GM18519 (cell line): ENCODE measurements around the gene XIRP2.
A peak's percentile ranks its signal among the peaks of the same experiment; 100 is the strongest.
"Not testable (repeated sequence)": the region's sequence is repeated elsewhere in the genome, so short reads cannot be mapped to it uniquely, and the experiment has no call there.

Source experiments
- ATAC-seq: cut with Tn5 transposase; IDR thresholded peaks from one replicate; pipeline ENCODE4 v1.9.1; 2021; ENCODE audit warnings: mild to moderate bottlenecking, moderate library complexity; ENCODE audit not compliant: unreplicated experiment, low FRiP score

XIRP2 gene

GRCh38 chr2:167187978-167188967, 300.0 kb downstream of the XIRP2 start:
- ATAC-seq = no peak

- ATAC-seq = no peak
These were observed 301.8 kb downstream of the XIRP2 start for GRCh38 chr2:167190053-167190452.

- ATAC-seq = no peak
These were observed 303.3 kb downstream of the XIRP2 start for GRCh38 chr2:167191588-167191987.

- no peak for ATAC-seq
These were observed 304.6 kb downstream of the XIRP2 start for GRCh38 chr2:167192833-167193232.

- no peak for ATAC-seq
These were observed 308.4 kb downstream of the XIRP2 start for GRCh38 chr2:167196461-167197252.

- ATAC-seq = no peak
These were observed 309.7 kb downstream of the XIRP2 start for GRCh38 chr2:167198009-167198408.

- ATAC-seq = no peak
These were observed 310.3 kb downstream of the XIRP2 start for GRCh38 chr2:167198576-167198975.

GRCh38 chr2:167200019-167200418, 311.7 kb downstream of the XIRP2 start:
- ATAC-seq = no peak

- ATAC-seq = no peak
These were observed 321.5 kb downstream of the XIRP2 start for GRCh38 chr2:167209784-167210183.

GRCh38 chr2:167212014-167212648, 323.9 kb downstream of the XIRP2 start:
- ATAC-seq = peak; percentile 95

GRCh38 chr2:167215595-167215994, 327.3 kb downstream of the XIRP2 start:
- no peak for ATAC-seq

GRCh38 chr2:167237478-167237877, 349.2 kb downstream of the XIRP2 start:
- no peak for ATAC-seq

- ATAC-seq = no peak
These were observed 352.4 kb downstream of the XIRP2 start for GRCh38 chr2:167240671-167241070.

GRCh38 chr2:167249197-167249596, 360.9 kb downstream of the XIRP2 start:
- no peak for ATAC-seq

GRCh38 chr2:167253025-167253424, 364.7 kb downstream of the XIRP2 start:
- ATAC-seq = no peak

- ATAC-seq = no peak
These were observed 366.4 kb downstream of the XIRP2 start for GRCh38 chr2:167254721-167255120.

- ATAC-seq = no peak
These were observed 370.4 kb downstream of the XIRP2 start for GRCh38 chr2:167258712-167259111.

GRCh38 chr2:167264380-167264779, 376.1 kb downstream of the XIRP2 start:
- ATAC-seq = no peak

GRCh38 chr2:167265004-167265403, 376.7 kb downstream of the XIRP2 start:
- no peak for ATAC-seq

- no peak for ATAC-seq
These were observed 377.4 kb downstream of the XIRP2 start for GRCh38 chr2:167265722-167266121.

- ATAC-seq = not testable (repeated sequence)
These were observed 380.0 kb downstream of the XIRP2 start for GRCh38 chr2:167268245-167268644.
